Activated CD8-positive, alpha-beta memory T cell treated with anti-CD3 and anti-CD28 coated beads, Interleukin-2, amount 50 U/mL, for 1 hour (primary cell): ENCODE results near the gene ANKRD29.

Experiments
- DNase-seq: peaks from one replicate; pipeline ENCODE4 v3.0.0-alpha.2; 2020; ENCODE audit errors: extremely low read depth

The ANKRD29 gene

DNA sequence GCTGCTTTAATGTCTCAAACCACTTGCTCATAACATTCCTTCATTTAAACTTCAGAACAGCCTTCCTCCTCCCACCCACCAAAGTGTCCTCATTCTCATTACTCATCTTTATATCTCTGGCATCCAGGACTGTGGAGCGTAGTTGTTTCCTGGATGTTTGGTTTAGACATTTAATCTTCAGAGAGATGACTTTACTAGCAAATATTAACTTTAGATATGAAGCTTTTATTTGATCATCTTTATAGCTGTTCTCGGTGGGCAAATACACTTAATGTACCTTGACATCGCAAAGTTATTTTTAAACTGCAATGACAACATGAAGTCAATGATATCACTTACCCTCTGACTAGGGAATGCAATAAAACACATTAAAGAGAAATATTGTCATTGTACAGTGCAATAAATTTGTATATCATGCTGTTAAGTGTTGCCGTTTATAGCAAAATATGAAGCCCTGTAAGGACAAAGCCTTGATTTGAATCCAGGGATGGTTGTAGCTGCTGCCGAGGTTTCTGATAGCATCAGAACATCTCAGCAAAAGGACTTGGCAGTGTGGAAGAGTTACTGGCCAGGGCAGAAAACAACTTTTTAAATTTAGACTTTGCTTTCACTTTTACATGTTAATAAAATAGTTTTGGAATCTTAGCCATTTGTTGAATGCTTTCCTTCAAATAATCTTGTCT, 21.9 kb upstream of the ANKRD29 start:
- no peak for DNase-seq

- no peak for DNase-seq
Measured at GRCh38 chr18:23683671-23684070, 21.0 kb upstream of the ANKRD29 start.

- DNase-seq: no peak
Measured at GRCh38 chr18:23683155-23683554, 20.4 kb upstream of the ANKRD29 start.

DNA sequence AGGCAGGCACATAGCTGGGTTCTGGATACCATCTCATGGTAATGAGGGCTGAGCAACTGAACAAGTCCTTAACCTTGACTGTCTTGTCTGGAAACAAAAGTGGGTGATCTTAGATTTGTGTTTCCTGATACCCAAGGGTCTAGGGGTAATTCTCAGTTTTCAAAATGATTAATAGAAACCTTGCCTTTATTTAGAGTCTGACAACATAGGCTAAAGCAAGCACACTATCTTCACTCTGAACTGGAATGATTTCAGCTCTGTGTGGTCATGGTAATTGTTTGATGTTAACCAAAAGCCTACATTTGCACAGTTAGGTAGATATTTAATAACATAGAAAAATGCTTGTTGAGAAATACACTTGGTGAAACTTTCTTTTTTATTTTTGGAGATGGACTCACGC, 19.8 kb upstream of the ANKRD29 start:
- DNase-seq: no peak

DNA sequence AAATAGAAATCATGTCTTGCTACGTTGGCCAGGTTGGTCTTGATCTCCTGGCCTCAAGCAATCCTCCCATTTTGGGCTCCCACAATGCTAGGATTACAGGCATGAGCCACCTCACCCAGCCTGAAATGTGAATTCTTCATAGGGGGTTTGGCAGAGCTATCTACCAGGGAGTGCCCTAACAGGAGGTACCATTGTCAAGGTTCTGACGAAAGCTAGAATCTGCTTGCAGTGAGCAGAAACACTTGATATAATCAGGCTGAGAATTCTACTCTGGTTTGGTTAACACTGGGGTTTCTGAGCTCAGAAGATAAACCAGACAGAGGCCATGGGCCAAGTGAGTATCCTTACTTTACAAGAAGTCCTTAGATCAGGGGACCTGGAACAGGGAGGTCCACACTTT, 19.3 kb upstream of the ANKRD29 start:
- DNase-seq: no peak

DNA sequence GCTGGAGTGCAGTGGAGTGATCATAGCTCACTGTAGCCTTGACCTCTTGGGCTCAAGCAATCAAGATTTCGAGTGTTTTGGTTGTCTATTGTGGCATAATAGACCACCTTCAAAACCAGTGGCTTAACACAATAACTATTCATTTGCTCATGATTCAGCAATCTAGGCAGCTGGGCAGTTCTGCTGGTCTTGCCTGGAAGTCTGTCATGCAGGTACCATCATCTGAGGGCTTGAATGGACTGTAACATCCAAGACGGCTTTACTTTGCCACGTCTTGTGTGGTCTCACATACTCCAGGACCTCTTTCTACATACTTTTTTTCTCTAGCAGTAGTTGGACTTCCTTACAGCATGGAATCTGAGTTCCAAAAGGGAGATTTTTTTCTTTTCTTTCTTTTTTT, 13.2 kb upstream of the ANKRD29 start:
- no peak for DNase-seq

DNA sequence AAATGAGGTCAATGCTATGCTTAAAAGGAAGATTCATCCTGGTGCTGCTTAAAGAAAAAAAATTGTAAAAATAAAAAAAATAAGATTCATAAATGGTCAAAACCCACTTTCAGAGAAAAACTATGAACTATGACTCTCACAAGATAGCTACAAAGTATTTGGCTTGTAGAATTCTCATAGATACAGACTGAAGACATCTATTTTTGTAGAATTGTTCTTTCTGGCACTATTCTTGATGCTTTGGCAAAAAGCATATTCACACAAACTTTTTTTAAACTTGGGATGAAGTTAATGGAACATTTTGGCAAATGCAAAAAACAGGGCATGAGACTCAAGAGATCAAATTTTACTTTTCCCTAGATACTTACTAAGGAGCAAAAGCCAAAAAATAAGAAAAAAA, 12.5 kb upstream of the ANKRD29 start:
- no peak for DNase-seq

GRCh38 chr18:23673725-23674124, 11.0 kb upstream of the ANKRD29 start:
- DNase-seq: no peak

DNA sequence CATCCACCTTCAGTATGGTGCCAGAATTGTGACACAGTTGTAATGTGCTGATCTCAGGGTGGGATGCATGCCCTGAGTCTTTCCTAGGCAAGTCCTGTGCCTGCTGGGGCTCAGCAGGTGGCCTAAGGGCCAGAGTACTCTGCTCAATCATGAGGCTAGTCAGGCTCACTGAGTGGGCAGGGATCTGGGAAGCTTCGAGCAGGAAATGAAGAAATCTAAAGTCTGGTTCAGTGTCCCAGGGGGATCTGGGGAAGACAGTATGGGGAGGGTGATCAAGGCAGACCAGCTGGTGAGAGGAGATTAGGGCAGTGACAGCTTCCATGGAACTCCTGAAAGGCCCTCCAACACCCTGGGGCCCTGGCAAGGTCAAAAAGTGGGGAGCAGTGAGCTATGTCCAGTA, 8.9 kb upstream of the ANKRD29 start:
- DNase-seq: no peak

GRCh38 chr18:23669804-23670405, 7.2 kb upstream of the ANKRD29 start:
- no peak for DNase-seq

DNA sequence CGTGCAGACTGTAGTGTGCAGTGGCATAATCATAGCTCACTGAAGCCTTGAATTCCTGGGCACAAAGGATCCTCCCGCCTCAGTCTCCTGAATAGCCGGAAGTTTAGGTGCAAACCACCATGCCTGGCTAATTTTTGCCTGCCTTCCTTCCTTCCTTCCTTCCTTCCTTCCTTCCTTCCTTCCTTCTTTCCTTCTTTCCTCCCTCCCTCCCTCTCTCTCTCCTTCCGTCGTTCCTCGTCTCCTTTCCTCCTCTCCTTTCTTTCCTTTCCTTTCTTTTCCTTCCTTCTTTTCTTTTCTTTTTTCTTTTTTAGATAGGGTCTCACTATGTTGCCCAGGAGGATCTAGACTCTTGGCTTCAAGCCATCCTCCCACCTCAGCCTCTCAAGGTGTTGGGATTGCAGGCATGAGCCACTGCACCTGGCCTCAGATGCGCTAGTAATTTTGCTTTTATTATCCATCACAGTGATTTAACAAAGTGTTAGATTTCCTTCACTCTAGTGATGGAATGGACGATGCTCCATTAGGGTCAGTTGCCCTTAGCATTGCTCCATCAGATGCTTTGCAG, 6.6 kb upstream of the ANKRD29 start:
- no peak for DNase-seq

DNA sequence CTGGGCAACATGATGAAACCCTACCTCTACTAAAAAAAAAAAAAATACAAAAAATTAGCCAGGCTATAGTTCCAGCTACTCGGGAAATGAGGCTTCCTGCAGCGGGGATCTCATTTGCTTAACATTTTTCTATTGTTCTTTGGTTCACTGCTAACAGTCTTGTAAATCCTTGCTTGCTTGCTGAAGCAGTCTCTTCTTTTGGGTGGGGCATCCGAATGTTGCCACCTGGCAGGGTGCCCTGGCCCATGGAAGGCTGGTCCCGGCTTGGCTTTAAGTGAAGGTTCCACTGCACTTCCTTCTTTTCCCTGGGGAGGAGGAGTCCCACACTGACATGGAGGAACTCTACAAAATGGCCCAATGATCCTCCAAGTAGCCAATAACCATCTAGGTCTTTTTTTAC, 6.0 kb upstream of the ANKRD29 start:
- no peak for DNase-seq

- DNase-seq: no peak
Measured at GRCh38 chr18:23667114-23667513, 4.4 kb upstream of the ANKRD29 start.

DNA sequence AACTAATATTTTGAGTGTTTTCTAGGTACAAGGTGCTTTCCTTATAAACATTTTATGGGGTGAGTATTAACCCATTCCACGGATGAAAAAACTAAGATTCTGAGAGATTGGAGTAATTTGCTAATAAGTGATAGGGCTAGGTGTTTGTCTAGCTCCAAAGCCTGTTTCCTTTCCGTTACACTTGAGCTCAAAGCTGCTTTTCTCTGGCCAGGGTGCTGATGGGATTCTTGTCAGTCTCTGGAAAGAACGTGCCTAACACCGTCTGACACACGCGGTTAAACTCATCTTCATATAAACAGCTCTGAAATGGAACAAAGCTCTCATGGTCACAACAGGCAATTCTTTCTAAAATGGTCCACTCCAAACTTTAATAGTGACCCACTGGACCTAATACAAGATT, 2.0 kb upstream of the ANKRD29 start:
- DNase-seq: no peak

DNA sequence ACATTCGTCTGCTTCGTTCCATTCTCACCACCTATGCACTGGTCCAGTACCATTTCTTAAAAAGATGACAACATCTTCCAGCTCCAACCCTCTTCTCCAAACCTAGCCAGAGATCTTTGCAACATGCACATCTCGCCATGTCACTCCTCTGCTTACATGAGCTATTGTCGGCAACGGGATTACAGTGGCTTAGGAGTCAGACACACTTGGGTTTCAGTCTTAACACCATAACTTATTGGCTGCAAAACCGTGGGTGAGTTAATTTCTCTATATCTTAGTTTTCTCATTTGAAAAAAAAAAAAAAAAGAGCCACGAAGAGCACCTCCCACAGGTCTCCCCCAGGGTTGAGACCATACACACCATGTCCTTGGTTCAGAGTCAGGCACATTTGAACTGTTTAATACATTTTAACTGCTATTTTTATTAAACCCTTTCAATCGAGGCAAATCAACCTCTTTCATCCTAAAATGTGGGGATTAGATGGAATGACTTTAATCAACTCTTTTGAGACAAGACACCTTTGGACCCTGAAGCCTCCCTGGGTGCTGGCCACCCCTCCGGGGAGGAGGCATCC, 889 bp downstream of the ANKRD29 start:
- no peak for DNase-seq

DNA sequence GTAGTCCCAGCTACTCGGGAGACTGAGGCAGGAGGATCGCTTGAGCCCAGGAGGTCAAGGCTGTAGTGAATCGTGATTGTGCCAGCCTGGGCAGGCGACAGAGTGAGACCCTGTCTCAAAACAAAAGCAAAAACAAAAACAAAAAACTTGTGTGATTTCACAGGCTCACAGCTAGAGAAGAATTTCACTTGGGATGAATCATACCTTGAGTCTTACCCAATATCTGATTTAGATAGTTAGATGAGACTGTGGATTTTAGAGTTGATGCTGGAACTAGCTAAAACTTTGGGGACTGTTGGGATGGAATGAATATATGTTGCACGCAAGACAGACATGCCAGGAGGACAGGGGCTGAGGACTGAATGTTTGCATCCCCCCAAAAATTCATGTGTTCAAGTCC, 4.4 kb downstream of the ANKRD29 start:
- DNase-seq: no peak

- DNase-seq: no peak
Measured at GRCh38 chr18:23652232-23652631, 10.5 kb downstream of the ANKRD29 start.

GRCh38 chr18:23650968-23651927, 11.5 kb downstream of the ANKRD29 start:
- no peak for DNase-seq

GRCh38 chr18:23648940-23649607, 13.6 kb downstream of the ANKRD29 start:
- no peak for DNase-seq

- no peak for DNase-seq
Measured at GRCh38 chr18:23648456-23648855, 14.3 kb downstream of the ANKRD29 start.

DNA sequence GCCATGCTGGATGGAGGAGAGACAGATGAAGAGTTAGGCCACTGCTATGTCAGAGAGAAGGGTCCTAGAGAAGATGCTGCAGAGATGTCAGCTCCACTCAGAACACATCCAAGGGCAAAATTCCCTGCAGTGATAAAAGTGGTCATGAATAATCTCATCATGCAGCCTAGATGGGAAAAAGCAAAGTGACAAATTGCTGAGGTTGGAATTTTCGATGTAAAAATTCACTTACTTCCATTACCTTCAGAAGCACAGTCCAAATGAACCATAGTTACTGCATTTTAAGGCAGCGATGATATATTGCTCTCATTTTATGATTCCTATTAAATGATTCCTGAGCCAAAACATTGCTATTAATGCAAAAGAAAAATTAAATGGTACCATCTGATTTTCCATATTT, 16.4 kb downstream of the ANKRD29 start:
- no peak for DNase-seq
